ENCODE results near the gene MTMR3. TPM values are rescaled to one million over a fixed set of nuclear protein-coding genes. Genes with fewer than 3 reads are reported as not detected.

MTMR3 gene
- total and polyA plus RNA-seq, 4 donors: 6.0 to 38.8 (median 17.1) TPM

DNA sequence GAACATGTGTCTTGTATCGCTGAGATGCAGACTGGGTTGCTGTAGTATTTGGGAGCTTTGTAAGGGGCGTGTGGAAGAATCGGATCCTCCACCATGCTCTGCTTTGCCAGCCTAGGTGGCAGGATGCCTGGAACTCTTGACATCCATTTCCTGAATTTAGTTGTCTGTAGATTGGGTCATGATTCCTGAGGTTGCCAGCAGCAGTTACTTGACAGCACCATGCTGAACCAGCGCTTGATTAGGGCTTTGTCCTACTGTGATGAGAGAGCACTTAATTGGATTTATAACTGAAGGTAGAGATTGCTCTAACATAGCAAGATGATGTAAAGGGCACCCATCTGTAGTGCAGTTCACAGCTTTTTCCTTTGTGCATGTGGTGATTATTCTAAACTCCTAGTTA, 121.7 kb downstream of the MTMR3 start:
- DNase-seq (ENCODE audit: low spot score): no peak
- Histone ChIP-seq H3K27me3 (ENCODE audit: control insufficient read depth in 4 of 4, insufficient read depth in 4 of 4, low read length in 3 of 4) (no peaks in the 10 kb centered on the region), H3K27ac (ENCODE audit: low read depth in 1 of 2, low read length in 2 of 2) (no peak overlapping the region), H3K9ac (ENCODE audit: low read depth in 1 of 2, low read length in 2 of 2) (no peak overlapping the region), H3K9me3 (ENCODE audit: control insufficient read depth in 4 of 4, low read length in 3 of 4) (no peaks in the 10 kb centered on the region), H3K36me3 (ENCODE audit: control insufficient read depth in 4 of 4, insufficient read depth in 3 of 4, low read depth in 1 of 4, low read length in 3 of 4) (peaks cover 2 to 35% (median 21%) of the 10 kb centered on the region in 4 donors), H3K4me1 (ENCODE audit: control insufficient read depth in 4 of 4, insufficient read depth in 4 of 4, low read length in 3 of 4) (peaks cover 0 to 6% (median 4%) of the 10 kb centered on the region in 4 donors), H3K4me3 (ENCODE audit: low read depth in 1 of 3, low read length in 3 of 3) (no peak overlapping the region)
- TF ChIP-seq HNF4G (IDR thresholded peaks at IDR 0.05) (no peak), EGR1 (IDR thresholded peaks at IDR 0.05; ENCODE audit: low read depth in 2 of 2) (no peak), JUND (IDR thresholded peaks at IDR 0.05) (no peak), FOXA1 (IDR thresholded peaks at IDR 0.05) (no peak), NR2F2 (IDR thresholded peaks at IDR 0.05) (no peak), GABPA (IDR thresholded peaks at IDR 0.05 in 1 of 2, conservative IDR thresholded peaks at IDR 0.05 in 1 of 2) (no peak)
- TF ChIP-seq, protein P1, sequence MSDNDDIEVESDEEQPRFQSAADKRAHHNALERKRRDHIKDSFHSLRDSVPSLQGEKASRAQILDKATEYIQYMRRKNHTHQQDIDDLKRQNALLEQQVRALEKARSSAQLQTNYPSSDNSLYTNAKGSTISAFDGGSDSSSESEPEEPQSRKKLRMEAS (IDR thresholded peaks at IDR 0.05): no peak
- TF ChIP-seq, protein P2, sequence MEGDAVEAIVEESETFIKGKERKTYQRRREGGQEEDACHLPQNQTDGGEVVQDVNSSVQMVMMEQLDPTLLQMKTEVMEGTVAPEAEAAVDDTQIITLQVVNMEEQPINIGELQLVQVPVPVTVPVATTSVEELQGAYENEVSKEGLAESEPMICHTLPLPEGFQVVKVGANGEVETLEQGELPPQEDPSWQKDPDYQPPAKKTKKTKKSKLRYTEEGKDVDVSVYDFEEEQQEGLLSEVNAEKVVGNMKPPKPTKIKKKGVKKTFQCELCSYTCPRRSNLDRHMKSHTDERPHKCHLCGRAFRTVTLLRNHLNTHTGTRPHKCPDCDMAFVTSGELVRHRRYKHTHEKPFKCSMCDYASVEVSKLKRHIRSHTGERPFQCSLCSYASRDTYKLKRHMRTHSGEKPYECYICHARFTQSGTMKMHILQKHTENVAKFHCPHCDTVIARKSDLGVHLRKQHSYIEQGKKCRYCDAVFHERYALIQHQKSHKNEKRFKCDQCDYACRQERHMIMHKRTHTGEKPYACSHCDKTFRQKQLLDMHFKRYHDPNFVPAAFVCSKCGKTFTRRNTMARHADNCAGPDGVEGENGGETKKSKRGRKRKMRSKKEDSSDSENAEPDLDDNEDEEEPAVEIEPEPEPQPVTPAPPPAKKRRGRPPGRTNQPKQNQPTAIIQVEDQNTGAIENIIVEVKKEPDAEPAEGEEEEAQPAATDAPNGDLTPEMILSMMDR (IDR thresholded peaks at IDR 0.05; ENCODE audit: low read depth, low read length, missing input control): no peak
- TF ChIP-seq, protein P3, sequence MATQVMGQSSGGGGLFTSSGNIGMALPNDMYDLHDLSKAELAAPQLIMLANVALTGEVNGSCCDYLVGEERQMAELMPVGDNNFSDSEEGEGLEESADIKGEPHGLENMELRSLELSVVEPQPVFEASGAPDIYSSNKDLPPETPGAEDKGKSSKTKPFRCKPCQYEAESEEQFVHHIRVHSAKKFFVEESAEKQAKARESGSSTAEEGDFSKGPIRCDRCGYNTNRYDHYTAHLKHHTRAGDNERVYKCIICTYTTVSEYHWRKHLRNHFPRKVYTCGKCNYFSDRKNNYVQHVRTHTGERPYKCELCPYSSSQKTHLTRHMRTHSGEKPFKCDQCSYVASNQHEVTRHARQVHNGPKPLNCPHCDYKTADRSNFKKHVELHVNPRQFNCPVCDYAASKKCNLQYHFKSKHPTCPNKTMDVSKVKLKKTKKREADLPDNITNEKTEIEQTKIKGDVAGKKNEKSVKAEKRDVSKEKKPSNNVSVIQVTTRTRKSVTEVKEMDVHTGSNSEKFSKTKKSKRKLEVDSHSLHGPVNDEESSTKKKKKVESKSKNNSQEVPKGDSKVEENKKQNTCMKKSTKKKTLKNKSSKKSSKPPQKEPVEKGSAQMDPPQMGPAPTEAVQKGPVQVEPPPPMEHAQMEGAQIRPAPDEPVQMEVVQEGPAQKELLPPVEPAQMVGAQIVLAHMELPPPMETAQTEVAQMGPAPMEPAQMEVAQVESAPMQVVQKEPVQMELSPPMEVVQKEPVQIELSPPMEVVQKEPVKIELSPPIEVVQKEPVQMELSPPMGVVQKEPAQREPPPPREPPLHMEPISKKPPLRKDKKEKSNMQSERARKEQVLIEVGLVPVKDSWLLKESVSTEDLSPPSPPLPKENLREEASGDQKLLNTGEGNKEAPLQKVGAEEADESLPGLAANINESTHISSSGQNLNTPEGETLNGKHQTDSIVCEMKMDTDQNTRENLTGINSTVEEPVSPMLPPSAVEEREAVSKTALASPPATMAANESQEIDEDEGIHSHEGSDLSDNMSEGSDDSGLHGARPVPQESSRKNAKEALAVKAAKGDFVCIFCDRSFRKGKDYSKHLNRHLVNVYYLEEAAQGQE (IDR thresholded peaks at IDR 0.05): no peak
- TF ChIP-seq, protein P4, sequence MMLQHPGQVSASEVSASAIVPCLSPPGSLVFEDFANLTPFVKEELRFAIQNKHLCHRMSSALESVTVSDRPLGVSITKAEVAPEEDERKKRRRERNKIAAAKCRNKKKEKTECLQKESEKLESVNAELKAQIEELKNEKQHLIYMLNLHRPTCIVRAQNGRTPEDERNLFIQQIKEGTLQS (IDR thresholded peaks at IDR 0.05): no peak
- TF ChIP-seq, protein P5, sequence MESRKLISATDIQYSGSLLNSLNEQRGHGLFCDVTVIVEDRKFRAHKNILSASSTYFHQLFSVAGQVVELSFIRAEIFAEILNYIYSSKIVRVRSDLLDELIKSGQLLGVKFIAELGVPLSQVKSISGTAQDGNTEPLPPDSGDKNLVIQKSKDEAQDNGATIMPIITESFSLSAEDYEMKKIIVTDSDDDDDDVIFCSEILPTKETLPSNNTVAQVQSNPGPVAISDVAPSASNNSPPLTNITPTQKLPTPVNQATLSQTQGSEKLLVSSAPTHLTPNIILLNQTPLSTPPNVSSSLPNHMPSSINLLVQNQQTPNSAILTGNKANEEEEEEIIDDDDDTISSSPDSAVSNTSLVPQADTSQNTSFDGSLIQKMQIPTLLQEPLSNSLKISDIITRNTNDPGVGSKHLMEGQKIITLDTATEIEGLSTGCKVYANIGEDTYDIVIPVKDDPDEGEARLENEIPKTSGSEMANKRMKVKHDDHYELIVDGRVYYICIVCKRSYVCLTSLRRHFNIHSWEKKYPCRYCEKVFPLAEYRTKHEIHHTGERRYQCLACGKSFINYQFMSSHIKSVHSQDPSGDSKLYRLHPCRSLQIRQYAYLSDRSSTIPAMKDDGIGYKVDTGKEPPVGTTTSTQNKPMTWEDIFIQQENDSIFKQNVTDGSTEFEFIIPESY (IDR thresholded peaks at IDR 0.05): no peak
- WGBS: 54% methylated on average over 4 of the region's 4 CpGs

DNA sequence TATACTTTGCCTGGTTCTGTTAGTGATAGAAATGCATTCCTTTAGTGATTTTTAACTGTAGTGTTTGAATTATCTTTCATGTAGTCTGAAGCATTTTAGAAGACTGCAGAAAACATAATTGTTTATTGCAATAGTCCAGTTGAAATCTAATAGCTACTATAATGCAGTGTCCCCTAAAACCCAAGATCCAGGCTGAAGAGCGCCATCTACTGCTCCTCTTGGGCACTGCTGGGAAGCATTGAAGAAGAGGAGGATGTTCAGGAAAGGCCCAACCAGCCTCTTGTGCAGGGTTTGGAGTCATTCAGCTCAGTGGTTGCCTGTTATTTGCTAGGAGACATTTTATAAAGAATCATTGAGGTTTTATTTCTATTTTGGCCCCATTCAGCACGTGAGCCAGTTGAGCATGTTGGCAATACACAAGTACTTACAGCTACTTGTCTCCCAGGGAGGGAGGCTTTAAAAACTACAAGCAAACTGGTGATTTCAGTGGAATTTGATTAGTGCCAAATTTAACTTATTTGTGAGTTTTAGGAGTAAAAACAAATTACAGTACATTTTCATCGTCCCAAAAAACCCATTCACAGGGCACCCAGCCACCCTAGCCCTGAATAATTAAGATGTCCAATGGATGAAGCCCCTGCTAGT, 122.4 kb downstream of the MTMR3 start:
- H3K36me3 ChIP-seq (ENCODE audit: control insufficient read depth in 4 of 4, insufficient read depth in 3 of 4, low read depth in 1 of 4, low read length in 3 of 4): peaks cover 3 to 42% (median 26%) of the 10 kb centered on the region in 4 donors
- peaks cover 0 to 6% (median 4%) of the 10 kb centered on the region in 4 donors for H3K4me1 ChIP-seq (ENCODE audit: control insufficient read depth in 4 of 4, insufficient read depth in 4 of 4, low read length in 3 of 4)
- H3K27me3 ChIP-seq (ENCODE audit: control insufficient read depth in 4 of 4, insufficient read depth in 4 of 4, low read length in 3 of 4): no peaks in the 10 kb centered on the region
- H3K27ac ChIP-seq (ENCODE audit: low read depth in 1 of 2, low read length in 2 of 2): no peak overlapping the region
- H3K9ac ChIP-seq (ENCODE audit: low read depth in 1 of 2, low read length in 2 of 2): no peak overlapping the region
- no peaks in the 10 kb centered on the region for H3K9me3 ChIP-seq (ENCODE audit: control insufficient read depth in 4 of 4, low read length in 3 of 4)
- WGBS: 47% methylated on average over 3 of the region's 3 CpGs
- peak; percentile 86 for DNase-seq (ENCODE audit: low spot score)
- H3K4me3 ChIP-seq (ENCODE audit: low read depth in 1 of 3, low read length in 3 of 3): no peak overlapping the region
- TF ChIP-seq RXRA (IDR thresholded peaks at IDR 0.05) (peak in 1 of 2 donors; percentile 22), HNF4A (conservative IDR thresholded peaks at IDR 0.05) (no peak), RAD21 (IDR thresholded peaks at IDR 0.05) (peak; percentile 98)
- TF ChIP-seq, protein P2 (IDR thresholded peaks at IDR 0.05; ENCODE audit: low read depth, low read length, missing input control): peak; percentile 87
- TF ChIP-seq, protein P1 (IDR thresholded peaks at IDR 0.05): no peak
